Activated T-cell treated with anti-CD3 and anti-CD28 coated beads, Interleukin-2, amount 50 U/mL, for 24 hours (primary cell): ENCODE data around the gene IRAK1BP1.
"Not testable (repeated sequence)": the region's sequence is repeated elsewhere in the genome, so short reads cannot be mapped to it uniquely, and the experiment has no call there.

ENCODE experiments used
- DNase-seq: peaks from one replicate; pipeline ENCODE4 v3.0.0-alpha.2; 2020
- H3K27ac Mint-ChIP-seq: 2 replicates; pipeline ENCODE4 v1.8.0; 2020; ENCODE audit warnings: mild to moderate bottlenecking, mixed read lengths
- H3K27me3 Mint-ChIP-seq: 2 replicates; pipeline ENCODE4 v1.8.0; 2020; ENCODE audit warnings: mixed read lengths
- H3K36me3 Mint-ChIP-seq: 2 replicates; pipeline ENCODE4 v1.8.0; 2020; ENCODE audit warnings: low read depth, mixed read lengths
- H3K4me1 Mint-ChIP-seq: 2 replicates; pipeline ENCODE4 v1.8.0; 2020; ENCODE audit warnings: low read depth, mixed read lengths
- H3K4me3 Mint-ChIP-seq: 2 replicates; pipeline ENCODE4 v1.8.0; 2020; ENCODE audit warnings: mild to moderate bottlenecking, moderate library complexity, mixed read lengths
- H3K9me3 Mint-ChIP-seq: 2 replicates; pipeline ENCODE4 v1.8.0; 2020; ENCODE audit warnings: mixed read lengths

The IRAK1BP1 gene

GRCh38 chr6:78916411-78916810 is 49.1 kb downstream of the IRAK1BP1 start:
- H3K36me3 Mint-ChIP-seq: peaks cover 4% of the 10 kb centered on the region
- peaks cover 15% of the 10 kb centered on the region for H3K27me3 Mint-ChIP-seq
- H3K4me1 Mint-ChIP-seq: no peaks in the 10 kb centered on the region
- H3K9me3 Mint-ChIP-seq: peaks cover 40% of the 10 kb centered on the region
- H3K27ac Mint-ChIP-seq: no peak overlapping the region
- DNase-seq: no peak
- H3K4me3 Mint-ChIP-seq: no peak overlapping the region

GRCh38 chr6:78917788-78918187 is 50.4 kb downstream of the IRAK1BP1 start:
- Mint-ChIP-seq H3K4me1 (no peaks in the 10 kb centered on the region), H3K4me3 (no peak overlapping the region), H3K36me3 (peaks cover 4% of the 10 kb centered on the region), H3K27me3 (peaks cover 5% of the 10 kb centered on the region), H3K27ac (no peak overlapping the region), H3K9me3 (peaks cover 48% of the 10 kb centered on the region)
- no peak for DNase-seq

- not testable (repeated sequence) for H3K4me3 Mint-ChIP-seq, H3K27ac Mint-ChIP-seq, H3K27me3 Mint-ChIP-seq, H3K4me1 Mint-ChIP-seq, DNase-seq, H3K36me3 Mint-ChIP-seq
- peaks cover 65% of the 10 kb centered on the region for H3K9me3 Mint-ChIP-seq
Measured at GRCh38 chr6:78921168-78921567, 53.8 kb downstream of the IRAK1BP1 start.

- Mint-ChIP-seq H3K9me3 (peaks cover 65% of the 10 kb centered on the region), H3K27me3 (no peaks in the 10 kb centered on the region), H3K27ac (no peak overlapping the region), H3K4me3 (no peak overlapping the region), H3K4me1 (no peaks in the 10 kb centered on the region), H3K36me3 (no peaks in the 10 kb centered on the region)
- no peak for DNase-seq
Measured at GRCh38 chr6:78925317-78925716, 58.0 kb downstream of the IRAK1BP1 start.

- H3K4me3 Mint-ChIP-seq: no peak overlapping the region
- H3K36me3 Mint-ChIP-seq: peaks cover 36% of the 10 kb centered on the region
- H3K4me1 Mint-ChIP-seq: no peaks in the 10 kb centered on the region
- no peaks in the 10 kb centered on the region for H3K27me3 Mint-ChIP-seq
- no peak overlapping the region for H3K27ac Mint-ChIP-seq
- no peak for DNase-seq
- peaks cover 14% of the 10 kb centered on the region for H3K9me3 Mint-ChIP-seq
Measured at GRCh38 chr6:78935553-78935952, 68.2 kb downstream of the IRAK1BP1 start.

- Mint-ChIP-seq H3K27ac (no peak overlapping the region), H3K4me1 (no peaks in the 10 kb centered on the region), H3K4me3 (no peak overlapping the region), H3K27me3 (no peaks in the 10 kb centered on the region), H3K9me3 (peaks cover 14% of the 10 kb centered on the region), H3K36me3 (peaks cover 46% of the 10 kb centered on the region)
- DNase-seq: no peak
Measured at GRCh38 chr6:78936515-78936914, 69.2 kb downstream of the IRAK1BP1 start.

GRCh38 chr6:78942446-78942845 is 75.1 kb downstream of the IRAK1BP1 start:
- H3K27me3 Mint-ChIP-seq: no peaks in the 10 kb centered on the region
- DNase-seq: no peak
- no peak overlapping the region for H3K4me3 Mint-ChIP-seq
- peaks cover 84% of the 10 kb centered on the region for H3K36me3 Mint-ChIP-seq
- H3K9me3 Mint-ChIP-seq: no peaks in the 10 kb centered on the region
- H3K27ac Mint-ChIP-seq: no peak overlapping the region
- no peaks in the 10 kb centered on the region for H3K4me1 Mint-ChIP-seq

GRCh38 chr6:78947529-78947928 is 80.2 kb downstream of the IRAK1BP1 start:
- H3K27me3 Mint-ChIP-seq: no peaks in the 10 kb centered on the region
- H3K4me1 Mint-ChIP-seq: peaks cover 1% of the 10 kb centered on the region
- no peak overlapping the region for H3K27ac Mint-ChIP-seq
- peaks cover 91% of the 10 kb centered on the region for H3K36me3 Mint-ChIP-seq
- no peak for DNase-seq
- no peak overlapping the region for H3K4me3 Mint-ChIP-seq
- peaks cover 25% of the 10 kb centered on the region for H3K9me3 Mint-ChIP-seq

- no peak overlapping the region for H3K27ac Mint-ChIP-seq
- no peak for DNase-seq
- peaks cover 27% of the 10 kb centered on the region for H3K9me3 Mint-ChIP-seq
- peaks cover 94% of the 10 kb centered on the region for H3K36me3 Mint-ChIP-seq
- no peaks in the 10 kb centered on the region for H3K27me3 Mint-ChIP-seq
- peaks cover 1% of the 10 kb centered on the region for H3K4me1 Mint-ChIP-seq
- H3K4me3 Mint-ChIP-seq: no peak overlapping the region
Measured at GRCh38 chr6:78947962-78948361, 80.6 kb downstream of the IRAK1BP1 start.

GRCh38 chr6:78948785-78949184 is 81.4 kb downstream of the IRAK1BP1 start:
- peaks cover 27% of the 10 kb centered on the region for H3K9me3 Mint-ChIP-seq
- no peak overlapping the region for H3K27ac Mint-ChIP-seq
- no peaks in the 10 kb centered on the region for H3K27me3 Mint-ChIP-seq
- no peak overlapping the region for H3K4me3 Mint-ChIP-seq
- DNase-seq: no peak
- H3K36me3 Mint-ChIP-seq: peaks cover 96% of the 10 kb centered on the region
- H3K4me1 Mint-ChIP-seq: peaks cover 1% of the 10 kb centered on the region

GRCh38 chr6:78952362-78952761 is 85.0 kb downstream of the IRAK1BP1 start:
- Mint-ChIP-seq H3K4me1 (peaks cover 1% of the 10 kb centered on the region), H3K9me3 (peaks cover 27% of the 10 kb centered on the region), H3K36me3 (peaks cover 94% of the 10 kb centered on the region), H3K4me3 (no peak overlapping the region), H3K27ac (no peak overlapping the region), H3K27me3 (no peaks in the 10 kb centered on the region)
- no peak for DNase-seq
